Measurements from ENCODE around the gene FUBP1. TPM values are rescaled to one million over a fixed set of nuclear protein-coding genes. Genes with fewer than 3 reads are reported as not detected.
A peak's percentile ranks its signal among the peaks of the same experiment; 100 is the strongest.

Gene FUBP1
- total RNA-seq, 1 experiment from 2014 or later, result 169 TPM

- H3K4me1 Mint-ChIP-seq (ENCODE audit: insufficient read depth, unreplicated experiment), result peaks cover 15% of the 10 kb centered on the region
- no peaks in the 10 kb centered on the region for H3K9me3 Mint-ChIP-seq (ENCODE audit: unreplicated experiment)
- POLR2A ChIA-PET, result interaction anchor here (1.8 to 17.0 kb wide), 2 partner anchors 8 to 33 kb away, joined by 8 to 598 read pairs; partner anchors contain the start of gene FUBP1
- no peak overlapping the region for H3K4me3 Mint-ChIP-seq (ENCODE audit: unreplicated experiment)
- no TSS peak for BruUV-seq (replicated peaks)
- DNase-seq (ENCODE audit: unreplicated experiment), result no peak
- CTCF ChIA-PET, result interaction anchor here (0.5 kb wide), 1 partner anchor 360 kb away, joined by 5 read pairs; no protein-coding TSS in a partner anchor
- TF ChIP-seq, protein P1, sequence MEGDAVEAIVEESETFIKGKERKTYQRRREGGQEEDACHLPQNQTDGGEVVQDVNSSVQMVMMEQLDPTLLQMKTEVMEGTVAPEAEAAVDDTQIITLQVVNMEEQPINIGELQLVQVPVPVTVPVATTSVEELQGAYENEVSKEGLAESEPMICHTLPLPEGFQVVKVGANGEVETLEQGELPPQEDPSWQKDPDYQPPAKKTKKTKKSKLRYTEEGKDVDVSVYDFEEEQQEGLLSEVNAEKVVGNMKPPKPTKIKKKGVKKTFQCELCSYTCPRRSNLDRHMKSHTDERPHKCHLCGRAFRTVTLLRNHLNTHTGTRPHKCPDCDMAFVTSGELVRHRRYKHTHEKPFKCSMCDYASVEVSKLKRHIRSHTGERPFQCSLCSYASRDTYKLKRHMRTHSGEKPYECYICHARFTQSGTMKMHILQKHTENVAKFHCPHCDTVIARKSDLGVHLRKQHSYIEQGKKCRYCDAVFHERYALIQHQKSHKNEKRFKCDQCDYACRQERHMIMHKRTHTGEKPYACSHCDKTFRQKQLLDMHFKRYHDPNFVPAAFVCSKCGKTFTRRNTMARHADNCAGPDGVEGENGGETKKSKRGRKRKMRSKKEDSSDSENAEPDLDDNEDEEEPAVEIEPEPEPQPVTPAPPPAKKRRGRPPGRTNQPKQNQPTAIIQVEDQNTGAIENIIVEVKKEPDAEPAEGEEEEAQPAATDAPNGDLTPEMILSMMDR (IDR thresholded peaks at IDR 0.05; ENCODE audit: unreplicated experiment), result no peak
- no peaks in the 10 kb centered on the region for H3K27me3 Mint-ChIP-seq (ENCODE audit: insufficient read depth, unreplicated experiment)
- peaks cover 38% of the 10 kb centered on the region for H3K36me3 Mint-ChIP-seq (ENCODE audit: insufficient read depth, unreplicated experiment)
- H3K27ac Mint-ChIP-seq (ENCODE audit: low read depth, unreplicated experiment), result no peak overlapping the region
- intact Hi-C loops (cut with micrococcal nuclease), result no loop called here
These were observed 32.2 kb upstream of the FUBP1 start for GRCh38 chr1:78011050-78011449.

- CTCF ChIA-PET, result interaction anchor here (0.6 to 1.0 kb wide), 5 partner anchors 17 to 271 kb away, joined by 3 to 6 read pairs (median 3); no protein-coding TSS in a partner anchor
- no peaks in the 10 kb centered on the region for H3K9me3 Mint-ChIP-seq (ENCODE audit: unreplicated experiment)
- TF ChIP-seq, protein P1 (IDR thresholded peaks at IDR 0.05; ENCODE audit: unreplicated experiment), result no peak
- peaks cover 9% of the 10 kb centered on the region for H3K4me1 Mint-ChIP-seq (ENCODE audit: insufficient read depth, unreplicated experiment)
- POLR2A ChIA-PET, result interaction anchor here (0.6 to 17.0 kb wide), 5 partner anchors 10 to 142 kb away, joined by 3 to 598 read pairs (median 8); partner anchors contain the start of gene FUBP1
- intact Hi-C loops (cut with micrococcal nuclease), result no loop called here
- H3K4me3 Mint-ChIP-seq (ENCODE audit: unreplicated experiment), result no peak overlapping the region
- DNase-seq (ENCODE audit: unreplicated experiment), result no peak
- H3K27ac Mint-ChIP-seq (ENCODE audit: low read depth, unreplicated experiment), result no peak overlapping the region
- H3K36me3 Mint-ChIP-seq (ENCODE audit: insufficient read depth, unreplicated experiment), result peaks cover 28% of the 10 kb centered on the region
- BruUV-seq (replicated peaks), result no TSS peak
- no peaks in the 10 kb centered on the region for H3K27me3 Mint-ChIP-seq (ENCODE audit: insufficient read depth, unreplicated experiment)
These were observed 31.0 kb upstream of the FUBP1 start for GRCh38 chr1:78009836-78010235.

DNA sequence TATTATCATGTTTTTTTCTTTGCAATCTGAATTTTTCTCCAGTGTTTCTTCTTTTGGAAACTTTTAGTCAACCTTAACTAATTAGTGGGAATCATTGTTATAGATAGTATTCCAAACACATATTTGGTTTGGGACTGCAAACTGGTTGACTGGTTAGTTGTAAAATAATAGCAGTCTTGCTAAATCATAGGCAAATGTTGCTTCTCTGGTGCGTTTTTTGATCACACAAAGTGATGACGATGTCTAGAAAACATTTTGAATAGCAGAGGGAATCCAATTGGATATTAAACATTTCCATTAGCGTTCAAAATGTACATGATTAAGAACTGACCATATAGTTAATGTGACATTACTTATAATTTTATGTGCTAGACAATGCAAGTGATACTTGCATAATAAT is 30.4 kb upstream of the FUBP1 start:
- no TSS peak for BruUV-seq (replicated peaks)
- Mint-ChIP-seq H3K4me1 (ENCODE audit: insufficient read depth, unreplicated experiment) (peaks cover 6% of the 10 kb centered on the region), H3K36me3 (ENCODE audit: insufficient read depth, unreplicated experiment) (peaks cover 28% of the 10 kb centered on the region), H3K9me3 (ENCODE audit: unreplicated experiment) (no peaks in the 10 kb centered on the region), H3K27me3 (ENCODE audit: insufficient read depth, unreplicated experiment) (no peaks in the 10 kb centered on the region), H3K4me3 (ENCODE audit: unreplicated experiment) (peak overlapping the region; percentile 40), H3K27ac (ENCODE audit: low read depth, unreplicated experiment) (no peak overlapping the region)
- ChIA-PET POLR2A (interaction anchor here (0.7 to 17.0 kb wide), 6 partner anchors 10 to 105 kb away, joined by 3 to 598 read pairs (median 6); partner anchors contain the start of gene FUBP1), CTCF (interaction anchor here (0.7 to 1.0 kb wide), 2 partner anchors 17 to 70 kb away, joined by 3 read pairs; no protein-coding TSS in a partner anchor)
- DNase-seq (ENCODE audit: unreplicated experiment), result no peak
- TF ChIP-seq, protein P1 (IDR thresholded peaks at IDR 0.05; ENCODE audit: unreplicated experiment), result no peak
- intact Hi-C loops (cut with micrococcal nuclease), result no loop called here

GRCh38 chr1:78007677-78008341 is 28.9 kb upstream of the FUBP1 start:
- POLR2A ChIA-PET, result interaction anchor here (1.1 to 17.0 kb wide), 5 partner anchors 12 to 106 kb away, joined by 3 to 598 read pairs (median 79); partner anchors contain the start of gene FUBP1
- peak overlapping the region; percentile 88 for H3K4me3 Mint-ChIP-seq (ENCODE audit: unreplicated experiment)
- peaks cover 14% of the 10 kb centered on the region for H3K4me1 Mint-ChIP-seq (ENCODE audit: insufficient read depth, unreplicated experiment)
- no peaks in the 10 kb centered on the region for H3K27me3 Mint-ChIP-seq (ENCODE audit: insufficient read depth, unreplicated experiment)
- BruUV-seq (replicated peaks), result no TSS peak
- H3K9me3 Mint-ChIP-seq (ENCODE audit: unreplicated experiment), result no peaks in the 10 kb centered on the region
- CTCF ChIA-PET, result interaction anchor here (0.6 to 5.5 kb wide), 2 partner anchors 31 to 144 kb away, joined by 3 to 59 read pairs; partner anchors contain the start of gene FUBP1
- no peak for DNase-seq (ENCODE audit: unreplicated experiment)
- H3K27ac Mint-ChIP-seq (ENCODE audit: low read depth, unreplicated experiment), result no peak overlapping the region
- intact Hi-C loops (cut with micrococcal nuclease), result no loop called here
- peaks cover 14% of the 10 kb centered on the region for H3K36me3 Mint-ChIP-seq (ENCODE audit: insufficient read depth, unreplicated experiment)
- TF ChIP-seq, protein P1 (IDR thresholded peaks at IDR 0.05; ENCODE audit: unreplicated experiment), result no peak
